Anterior cingulate cortex (tissue), 58 donors: ENCODE measurements around the gene PTGDS.
A peak's percentile ranks its signal among the peaks of the same experiment; 100 is the strongest.

Source experiments
- DNase-seq, 58 donors: peaks; one replicate each; lab custom pipeline; 2025; lab: John Stamatoyannopoulos, UW

PTGDS gene

DNA sequence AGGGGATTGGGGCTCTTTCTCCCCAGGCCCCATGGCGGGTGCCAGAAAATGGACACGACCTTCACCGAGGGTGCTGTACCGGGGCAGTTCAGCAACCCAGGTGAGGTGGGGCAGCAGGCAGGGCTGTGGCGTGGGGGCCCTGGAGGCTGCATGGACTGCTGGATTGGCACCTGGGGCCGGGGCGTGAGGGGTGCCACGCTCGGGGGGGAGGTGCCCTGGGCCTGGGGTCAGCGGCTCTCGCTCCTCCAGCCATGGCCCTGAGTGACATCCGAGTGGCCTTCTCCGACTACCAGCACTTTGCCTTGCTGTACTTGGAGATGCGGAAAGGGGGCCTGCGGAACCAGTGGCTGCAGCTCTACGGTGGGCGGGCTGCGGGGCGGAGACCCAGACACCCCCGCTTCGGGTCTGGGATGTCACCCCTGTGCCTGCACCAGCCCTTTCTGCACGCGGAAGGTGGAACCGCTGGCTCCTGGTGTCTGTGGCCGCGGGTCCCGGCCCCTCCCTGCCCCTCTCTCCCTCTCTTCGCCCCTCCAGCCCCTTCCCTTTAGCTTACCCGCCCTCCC lies 7.2 kb downstream of the PTGDS start:
- peak in 1 of 58 donors; percentile 71 for DNase-seq

DNA sequence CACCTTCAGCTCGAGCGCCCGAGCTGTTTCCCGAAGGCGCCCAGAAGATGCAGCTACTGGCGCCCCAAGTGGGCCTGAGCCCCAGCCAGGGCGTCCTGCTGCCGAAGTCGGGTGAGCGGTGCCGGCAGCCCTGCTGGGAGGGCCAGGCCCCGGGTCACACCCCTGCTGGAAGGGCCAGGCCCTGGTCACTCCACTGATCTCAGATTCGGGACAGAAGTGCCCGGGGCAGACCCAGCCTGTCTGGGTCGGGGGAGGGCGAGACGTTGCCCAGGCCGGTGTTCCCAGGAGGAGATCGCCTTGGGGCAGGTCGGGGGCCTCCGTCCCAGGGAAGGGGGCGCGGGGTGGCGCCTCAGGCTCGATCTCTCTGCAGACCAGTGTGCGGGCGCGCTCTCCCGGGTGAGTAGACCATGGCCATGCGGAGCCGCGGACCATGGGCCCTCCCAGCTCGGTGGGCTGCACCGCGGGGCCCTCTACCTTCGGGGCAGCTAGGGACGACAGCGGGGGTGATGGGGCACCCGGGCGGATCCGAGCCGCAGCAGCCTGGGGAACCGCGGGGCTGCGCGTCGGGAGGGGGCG lies 7.8 kb downstream of the PTGDS start:
- DNase-seq = peak in 2 of 58 donors; percentile 23 to 52

DNA sequence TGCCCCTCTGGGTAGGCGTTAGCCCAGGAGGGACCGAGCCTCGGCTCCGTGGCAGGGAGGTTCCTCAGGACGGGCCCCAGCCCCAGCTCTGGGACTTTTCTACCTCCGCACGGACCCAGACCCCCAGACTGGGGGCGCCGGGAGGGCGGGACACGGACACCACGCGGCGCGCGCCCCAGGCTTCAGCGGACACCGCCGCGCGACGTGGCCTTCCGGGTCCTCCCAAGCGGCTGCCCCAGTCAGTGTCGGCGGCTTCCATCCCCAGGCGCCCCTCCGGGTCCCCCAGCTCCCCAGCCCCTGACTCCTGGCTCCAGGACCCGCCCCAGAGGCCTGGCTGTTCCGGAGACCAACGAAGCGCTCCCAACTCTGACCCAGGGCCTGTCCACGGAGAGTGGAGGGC lies 8.5 kb downstream of the PTGDS start:
- DNase-seq = no peak

DNA sequence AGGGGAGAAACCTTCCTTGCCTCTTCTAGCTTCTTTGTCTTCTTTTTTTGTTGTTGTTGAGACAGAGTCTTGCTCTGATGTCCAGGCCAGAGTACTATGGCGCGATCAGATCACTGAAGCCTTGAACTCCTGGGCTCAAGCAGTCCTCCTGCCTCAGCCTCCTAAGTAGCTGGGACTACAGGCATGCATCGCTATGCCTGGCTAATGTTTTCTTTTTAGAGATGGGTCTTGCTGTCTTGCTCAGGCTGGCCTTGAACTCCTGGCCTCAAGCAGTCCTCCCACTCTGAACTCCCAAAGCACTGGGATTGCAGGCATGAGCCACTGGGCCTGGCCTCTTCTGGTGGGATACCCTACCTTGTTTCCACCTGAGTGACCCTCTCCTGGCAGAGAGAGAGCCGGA lies 11.6 kb downstream of the PTGDS start:
- DNase-seq = no peak

DNA sequence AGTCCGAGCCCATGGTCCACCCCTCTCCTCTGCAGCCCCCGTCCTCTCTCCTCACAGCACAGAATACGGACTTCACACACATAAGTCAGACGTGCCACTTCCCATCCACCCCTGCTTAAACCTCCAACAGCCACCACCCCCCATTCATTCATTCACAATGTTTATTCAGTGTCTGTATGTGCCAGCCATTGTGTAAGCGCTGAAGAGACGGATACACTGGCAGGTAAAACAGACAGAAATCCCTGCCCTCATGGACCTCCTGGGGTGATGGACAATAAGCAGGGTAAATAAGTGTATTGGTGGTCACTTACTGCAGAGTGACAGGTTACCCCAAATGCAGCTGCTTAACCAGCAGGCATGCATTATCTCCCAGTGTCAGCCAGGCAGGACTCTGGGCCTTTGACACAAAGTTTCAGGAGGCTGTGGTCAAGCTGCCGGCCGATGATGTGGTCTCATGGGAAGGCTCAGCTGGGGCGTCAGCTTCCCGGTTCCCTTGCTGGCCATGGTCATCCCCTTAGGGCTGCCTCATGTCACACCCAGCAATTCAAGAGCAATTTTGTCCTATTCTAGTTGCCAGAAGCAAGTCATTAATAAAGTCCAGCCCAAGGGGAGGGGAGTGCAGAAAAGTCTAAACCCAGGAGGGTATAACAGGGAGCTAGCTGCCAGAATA lies 13.1 kb downstream of the PTGDS start:
- DNase-seq = no peak

DNA sequence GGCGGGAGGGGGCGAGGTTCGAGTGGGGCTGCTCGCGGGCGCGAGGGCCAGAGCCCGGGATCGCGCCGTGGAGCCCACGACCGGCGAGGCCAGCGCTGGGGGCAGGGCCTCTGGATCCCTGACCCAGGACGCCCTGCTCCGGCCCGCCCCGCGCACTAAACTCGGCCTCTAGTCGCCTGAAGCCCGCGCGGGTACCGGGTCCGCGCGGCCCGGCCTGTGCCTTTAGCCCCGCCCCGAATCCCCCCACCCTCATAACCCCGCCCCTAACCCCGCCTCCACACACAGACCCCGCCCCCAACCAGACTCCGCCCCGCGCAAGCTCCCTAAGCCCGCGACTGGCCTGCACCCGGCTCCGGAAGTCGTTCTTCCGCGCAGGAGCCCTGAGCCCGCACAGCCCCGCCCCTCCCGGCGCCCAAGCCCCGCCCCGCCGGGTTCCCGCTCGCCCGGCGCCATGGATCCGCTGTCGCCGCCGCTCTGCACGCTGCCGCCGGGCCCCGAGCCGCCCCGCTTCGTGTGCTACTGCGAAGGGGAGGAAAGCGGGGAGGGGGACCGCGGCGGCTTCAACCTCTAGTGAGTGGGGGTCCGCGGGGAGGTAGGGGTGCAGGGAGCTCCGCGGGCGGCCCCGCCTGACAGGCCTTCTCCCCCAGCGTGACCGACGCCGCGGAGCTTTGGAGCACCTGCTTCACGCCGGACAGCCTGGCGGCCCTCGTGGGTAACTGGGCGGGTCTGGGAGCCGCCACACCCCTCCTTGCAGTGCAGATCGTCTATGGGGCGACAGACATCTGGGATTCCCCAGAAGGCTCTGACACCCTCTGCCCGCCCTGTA lies 14.9 kb downstream of the PTGDS start, which contains the start of gene PAXX:
Gene PAXX, plus strand, starts transcription at position 430 of the 826 bp plus-strand sequence. Its CDS starts 22 bp downstream, at position 452.
- DNase-seq = peak; percentile 21 to 95 (median 86)

DNA sequence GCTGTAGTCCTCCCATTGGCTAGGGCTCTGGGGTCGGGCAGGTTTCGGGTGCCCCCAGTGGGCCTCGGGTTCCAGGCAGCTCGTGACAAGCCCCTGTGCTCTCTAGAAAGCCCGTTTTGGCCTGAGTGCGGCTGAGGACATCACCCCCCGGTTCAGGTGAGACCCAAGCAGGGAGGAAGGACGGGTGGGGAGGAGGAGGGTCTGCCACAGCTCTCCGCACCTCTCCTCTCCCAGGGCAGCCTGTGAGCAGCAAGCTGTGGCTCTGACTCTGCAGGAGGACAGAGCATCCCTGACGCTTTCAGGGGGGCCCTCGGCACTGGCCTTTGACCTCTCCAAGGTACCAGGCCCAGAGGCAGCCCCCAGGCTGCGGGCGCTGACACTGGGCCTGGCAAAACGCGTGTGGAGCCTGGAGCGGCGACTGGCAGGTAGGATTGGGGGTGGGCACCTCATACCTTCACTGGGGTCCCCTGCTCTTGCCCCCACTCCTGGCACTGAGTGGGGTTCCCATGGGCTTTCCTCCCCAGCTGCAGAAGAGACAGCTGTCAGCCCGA lies 15.6 kb downstream of the PTGDS start:
- DNase-seq = no peak

DNA sequence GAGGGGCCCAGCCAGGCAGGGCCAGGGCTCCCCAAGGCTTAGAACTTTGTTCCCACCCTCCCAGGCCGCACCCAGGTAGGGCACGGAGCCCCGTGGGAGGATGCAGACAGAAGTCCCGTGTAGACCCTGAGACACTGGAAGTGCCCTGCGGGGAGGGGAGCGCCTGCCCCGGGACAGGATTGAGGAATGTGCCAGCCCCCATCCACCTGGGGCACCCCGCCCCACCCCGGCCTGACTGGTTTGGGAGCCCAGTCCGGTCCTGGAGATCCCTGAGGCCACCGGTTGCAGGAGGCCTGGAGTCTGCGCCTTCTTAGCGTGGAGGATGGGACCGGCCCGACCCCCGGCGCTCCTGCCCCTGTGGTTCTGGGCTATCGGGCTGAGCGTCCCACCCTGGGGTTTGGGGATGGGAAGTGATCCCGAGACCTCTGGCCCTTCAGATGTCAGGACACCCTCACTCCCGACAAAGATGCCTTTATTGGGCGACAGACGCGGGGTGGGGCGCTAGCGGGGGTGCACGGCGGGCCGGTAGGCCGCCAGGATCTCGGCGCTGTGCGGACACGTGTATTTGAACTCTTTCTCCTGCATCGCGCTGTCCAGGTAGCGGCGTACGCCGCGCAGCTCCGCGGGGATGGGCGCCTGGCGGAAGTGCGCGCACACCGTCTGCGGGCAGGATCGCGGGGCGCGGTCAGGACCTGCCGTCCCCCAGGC lies 17.0 kb downstream of the PTGDS start:
- DNase-seq = no peak

DNA sequence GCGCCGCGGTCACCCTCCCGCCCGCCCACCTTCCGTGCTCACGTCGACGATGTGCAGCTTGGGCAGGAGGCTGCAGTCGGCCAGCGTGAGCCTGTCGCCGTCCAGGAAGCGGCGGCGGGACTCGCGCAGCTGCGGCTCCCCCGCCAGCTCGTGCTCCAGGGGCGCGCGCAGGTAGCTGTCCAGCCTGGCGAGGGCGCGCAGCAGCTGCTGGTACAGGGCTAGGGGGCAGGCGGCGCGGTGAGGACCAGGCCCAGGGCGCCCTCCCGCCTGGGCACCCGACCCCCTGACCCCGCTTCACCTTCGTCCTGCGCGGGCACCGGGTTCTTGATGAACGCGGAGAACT lies 17.6 kb downstream of the PTGDS start:
- no peak for DNase-seq

DNA sequence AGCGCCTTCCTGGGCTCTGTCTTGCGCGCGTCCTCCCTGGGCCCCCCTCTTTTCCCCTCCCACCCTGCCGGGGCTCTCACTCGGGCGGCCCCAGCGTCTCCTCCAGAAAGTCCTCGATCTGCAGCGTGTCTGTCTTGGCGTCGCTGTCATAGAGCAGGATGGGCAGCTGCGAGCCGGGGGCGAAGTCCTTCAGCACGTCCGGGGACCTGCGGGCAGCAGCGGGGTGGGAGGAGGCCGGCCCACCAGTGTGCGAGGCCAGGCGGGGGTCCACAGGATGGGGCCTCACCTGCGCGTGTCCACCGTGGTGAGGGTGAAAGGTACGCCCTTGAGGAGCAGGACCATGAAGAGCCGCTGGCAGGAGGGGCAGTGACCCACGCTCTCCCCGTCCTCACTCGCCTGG lies 18.1 kb downstream of the PTGDS start:
- no peak for DNase-seq

DNA sequence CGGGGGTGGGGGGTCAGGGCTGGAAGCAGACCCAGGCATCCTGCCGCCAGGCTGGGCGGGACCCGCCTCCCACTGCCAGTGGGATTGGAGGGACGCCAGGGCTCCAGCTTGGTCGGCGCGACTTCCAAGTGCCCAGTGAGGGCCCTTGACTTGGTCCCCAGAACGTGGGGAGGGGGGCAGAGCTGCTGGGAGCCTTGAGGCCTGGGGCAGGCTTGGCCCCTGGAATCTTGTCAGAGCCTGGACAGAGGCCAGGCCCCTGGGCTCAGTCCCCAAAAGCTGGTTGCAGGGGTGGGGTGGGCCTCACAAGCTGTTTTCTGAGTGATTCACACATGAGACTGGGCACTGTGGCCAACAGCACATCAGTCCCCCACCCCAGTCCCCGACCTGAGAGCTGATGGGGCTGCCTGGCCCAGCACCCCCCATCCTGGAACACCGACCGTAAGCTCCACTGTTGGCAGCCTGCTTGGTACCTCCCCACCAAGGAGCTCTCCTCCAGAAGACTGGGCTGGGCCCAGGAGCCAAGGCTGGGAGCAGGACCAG lies 18.5 kb downstream of the PTGDS start:
- peak in 12 of 58 donors; percentile 6 to 43 (median 26) for DNase-seq

DNA sequence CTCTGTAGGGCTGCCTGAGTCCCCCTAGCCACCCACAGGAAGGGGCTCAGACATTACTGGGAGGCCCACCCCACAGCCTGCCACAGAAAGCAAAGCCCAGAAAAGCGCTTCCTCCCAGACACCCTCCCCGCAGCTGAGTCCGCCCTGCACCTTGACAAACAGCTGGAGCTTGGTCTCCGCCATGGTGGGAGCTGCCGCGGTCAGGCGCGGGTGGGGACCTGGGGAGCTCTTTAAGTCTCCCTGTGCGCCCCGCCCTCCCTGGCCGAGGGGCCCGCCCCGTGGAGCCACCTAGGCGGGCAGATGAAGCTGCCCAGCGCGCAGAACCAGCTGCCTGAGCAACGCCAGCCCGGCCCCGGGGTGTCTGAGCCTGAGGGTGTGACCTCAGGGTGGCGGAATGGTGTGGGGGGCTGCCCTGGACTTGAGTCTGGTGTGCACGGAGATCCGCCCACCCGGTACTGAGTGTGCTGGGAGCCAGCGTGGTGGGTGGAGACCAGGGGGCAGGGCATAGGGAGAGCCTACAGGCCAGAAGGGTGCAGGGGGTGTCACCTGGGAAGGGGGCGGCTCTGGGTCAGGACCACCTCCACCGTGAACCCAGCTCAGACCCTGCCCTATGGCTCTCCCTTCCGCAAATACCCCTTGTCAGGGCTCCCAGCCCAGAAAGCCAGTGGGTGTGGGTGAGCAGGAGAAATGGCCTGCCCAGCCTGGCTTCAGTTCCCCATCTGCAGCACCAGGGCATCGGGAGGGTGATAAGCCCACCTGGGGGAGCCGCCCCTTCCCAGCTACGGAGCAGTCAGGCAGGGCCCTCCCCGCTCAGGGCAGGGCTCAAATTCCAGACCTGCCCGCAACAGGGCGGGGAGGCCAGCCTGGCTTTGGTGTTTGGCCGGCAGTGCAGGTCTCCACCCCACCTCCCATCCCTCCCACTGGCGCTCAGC lies 19.3 kb downstream of the PTGDS start, which contains the start of gene CLIC3:
Gene CLIC3, minus strand, starts transcription at position 208 of the 932 bp plus-strand sequence. Its CDS starts 25 bp downstream, at position 183.
- DNase-seq = no peak

DNA sequence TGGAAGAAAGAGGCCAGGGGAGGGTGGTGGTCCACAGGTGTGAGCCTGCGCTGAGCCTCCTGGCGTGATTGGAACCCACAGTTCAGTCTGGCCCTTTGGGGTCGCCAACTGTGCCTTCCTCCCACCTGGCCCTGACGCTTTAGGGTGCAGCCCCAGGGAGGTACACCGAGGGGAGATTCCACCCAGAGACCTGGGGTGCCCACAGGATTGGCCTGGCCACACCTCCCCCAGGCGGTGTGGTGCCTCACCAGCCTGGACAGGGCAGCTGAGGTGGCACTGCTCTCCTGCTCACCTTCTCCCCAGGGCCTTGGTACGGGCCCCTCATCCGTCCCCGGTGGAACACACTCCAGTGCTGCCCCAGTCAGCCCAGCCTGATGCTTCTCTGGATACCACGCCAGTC lies 20.1 kb downstream of the PTGDS start:
- no peak for DNase-seq

DNA sequence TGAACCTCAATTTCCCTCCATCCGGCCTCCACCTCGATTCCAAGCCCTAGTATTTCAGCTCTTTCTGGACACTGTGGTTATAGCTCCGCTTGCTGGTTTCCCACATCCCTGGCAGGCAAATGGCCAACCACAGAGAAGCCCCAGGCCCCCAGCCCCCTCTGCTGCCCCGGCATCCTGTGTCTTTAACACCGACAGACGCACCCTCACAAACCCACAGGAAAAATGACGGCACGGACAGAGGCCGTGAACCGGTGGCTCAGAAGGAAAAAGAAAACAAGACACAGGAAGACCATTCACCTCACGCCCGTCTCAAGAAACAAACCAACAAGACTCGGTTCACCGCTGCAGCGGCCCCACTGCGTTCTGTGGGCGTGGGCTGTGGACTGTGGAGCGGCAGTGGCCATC lies 20.5 kb downstream of the PTGDS start:
- DNase-seq = no peak

DNA sequence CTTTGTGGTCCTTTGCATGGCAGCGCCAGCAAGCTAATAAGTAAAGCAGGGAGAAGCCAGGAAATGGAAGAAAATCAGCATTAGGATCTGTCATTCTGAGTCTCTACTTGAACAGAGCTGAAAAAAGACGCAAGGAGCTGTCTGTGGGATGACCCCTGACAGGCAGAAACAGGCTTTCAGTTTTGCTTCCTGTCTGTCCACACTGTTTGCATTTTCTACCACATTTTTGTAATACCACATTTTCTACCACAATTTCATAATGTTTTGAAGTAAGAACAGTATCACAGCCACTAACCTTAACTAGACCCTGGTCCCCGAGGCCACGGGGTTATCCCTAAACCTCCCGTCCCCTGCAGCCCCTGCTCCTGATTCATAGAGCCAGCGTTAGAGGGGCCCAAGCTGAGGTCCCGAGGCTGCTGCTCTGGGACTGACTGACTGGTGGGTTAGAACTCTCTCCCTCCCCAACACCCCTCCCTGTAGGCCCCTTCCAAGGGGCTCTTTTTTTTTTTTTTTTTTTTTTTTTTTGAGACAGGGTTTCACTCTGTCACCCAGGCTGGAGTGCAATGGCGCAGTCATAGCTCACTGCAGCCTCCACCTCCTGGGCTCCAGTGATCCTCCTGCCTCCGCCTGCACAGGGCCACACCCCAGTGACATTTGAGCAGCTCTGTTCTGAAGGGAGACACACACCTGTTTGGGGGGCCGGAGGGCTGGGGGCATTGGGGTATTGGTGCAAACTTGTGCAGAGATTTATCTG lies 23.1 kb downstream of the PTGDS start:
- DNase-seq = no peak

DNA sequence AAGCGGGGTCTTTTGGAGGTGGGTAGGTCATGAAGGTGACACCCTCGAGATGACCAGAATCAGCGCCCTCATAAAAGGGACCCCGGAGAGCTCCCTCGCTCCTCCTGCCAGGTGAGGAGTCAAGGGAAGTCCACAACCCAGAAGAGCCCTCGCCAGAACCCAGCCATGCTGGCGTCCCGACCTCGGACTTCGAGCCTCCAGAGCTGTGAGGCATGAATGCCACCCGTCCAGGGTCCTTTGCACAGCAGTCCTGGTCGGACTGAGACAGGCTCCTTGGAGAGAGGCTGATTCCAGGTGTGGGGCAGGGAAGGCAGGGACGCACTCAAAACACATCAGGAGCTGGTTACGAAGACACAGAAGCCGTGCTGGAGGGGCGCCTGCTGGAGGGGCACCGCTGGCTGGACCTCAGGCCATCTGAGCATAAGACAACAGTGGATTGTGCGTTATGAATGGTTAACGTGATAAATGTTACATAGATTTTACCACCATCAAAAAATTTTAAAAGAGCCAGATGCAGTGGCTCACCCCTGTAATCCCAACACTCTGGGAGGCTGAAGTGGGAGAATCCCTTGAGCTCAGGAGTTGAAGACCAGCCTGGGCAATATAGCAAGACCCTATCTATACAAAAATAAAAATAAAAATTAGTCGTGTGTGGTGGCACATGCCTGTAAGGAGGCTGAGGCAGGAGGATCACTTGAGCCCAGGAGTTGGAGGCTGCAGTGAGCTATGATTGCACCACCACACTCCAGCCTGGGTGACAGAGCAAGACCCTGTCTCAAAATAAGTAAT lies 24.7 kb downstream of the PTGDS start:
- DNase-seq = no peak

DNA sequence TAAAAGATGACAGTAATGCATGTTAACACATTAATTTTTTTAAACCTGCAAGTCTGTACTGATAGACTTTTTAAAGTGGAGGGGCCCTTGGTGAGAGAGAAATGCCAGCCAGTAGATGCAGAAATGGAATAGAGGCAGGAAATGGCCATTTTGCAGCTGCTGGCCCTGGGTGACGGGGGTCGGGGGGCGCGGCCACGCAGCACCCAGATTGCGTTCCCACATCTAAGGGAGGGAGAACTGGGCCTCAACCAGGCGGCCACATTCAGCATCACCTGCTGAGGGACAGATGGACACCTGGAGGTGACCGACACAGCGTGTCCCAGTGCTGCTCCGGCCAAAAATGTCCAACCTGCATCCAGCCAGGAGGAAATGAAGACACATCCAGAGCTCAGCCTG lies 25.3 kb downstream of the PTGDS start:
- DNase-seq = no peak
